ENCODE results near the gene OVOL2. TPM values are rescaled to one million over a fixed set of nuclear protein-coding genes. Genes with fewer than 3 reads are reported as not detected.

The OVOL2 gene
- total and polyA plus RNA-seq, 2 of the 8 experiments (the other 6 are each of a cell fraction or from before 2014, with no cell fraction given) = 11.0 to 11.4 TPM

- no peaks in the 10 kb centered on the region for H3K79me1 ChIP-seq (ENCODE audit: low read depth, low read length)
- no peak overlapping the region for H3K4me3 ChIP-seq (ENCODE audit: extremely low read depth in 1 of 4, insufficient read depth in 2 of 4, low read depth in 3 of 4, low read length in 4 of 4)
- no peaks in the 10 kb centered on the region; a peak in 2 of 8 replicates for H3K36me3 ChIP-seq (ENCODE audit: control insufficient read depth in 2 of 4, insufficient read depth in 4 of 4, low read length in 3 of 4)
- TF ChIP-seq HDAC2 (IDR thresholded peaks at IDR 0.05; ENCODE audit: borderline replicate concordance in 1 of 2, low read depth in 2 of 2, low read length in 2 of 2) (no peak), EZH2 (IDR thresholded peaks at IDR 0.05; ENCODE audit: low read depth, low read length, severe bottlenecking) (no peak), EP300 (IDR thresholded peaks at IDR 0.05; ENCODE audit: borderline replicate concordance in 1 of 2, low read depth in 2 of 2, low read length in 2 of 2) (no peak), KDM1A (IDR thresholded peaks at IDR 0.05; ENCODE audit: borderline replicate concordance, low read length) (no peak), TEAD4 (IDR thresholded peaks at IDR 0.05; ENCODE audit: low read depth, low read length) (no peak), POLR2A (IDR thresholded peaks at IDR 0.05; ENCODE audit: control extremely low read depth in 1 of 2, low read depth in 2 of 2, low read length in 2 of 2) (no peak), SP4 (IDR thresholded peaks at IDR 0.05; ENCODE audit: low read length) (no peak), CTBP2 (IDR thresholded peaks at IDR 0.05; ENCODE audit: borderline replicate concordance, insufficient read depth, insufficient read length, low read length) (no peak), SP2 (IDR thresholded peaks at IDR 0.05; ENCODE audit: low read length) (no peak), FOSL1 (IDR thresholded peaks at IDR 0.05; ENCODE audit: insufficient read depth, low read depth, low read length) (no peak), BRCA1 (IDR thresholded peaks at IDR 0.05; ENCODE audit: low read depth, low read length) (no peak)
- no peaks in the 10 kb centered on the region for H3K9me3 ChIP-seq (ENCODE audit: insufficient read depth in 2 of 2, low read depth in 1 of 2, low read length in 1 of 2)
- no peak overlapping the region for H3K18ac ChIP-seq (ENCODE audit: extremely low read depth, low read length)
- no peaks in the 10 kb centered on the region for H3K27me3 ChIP-seq (replicated peaks in 1 of 4; ENCODE audit: control insufficient read depth in 3 of 4, extremely low read depth in 1 of 4, insufficient read depth in 3 of 4, low read length in 3 of 4)
- H3K14ac ChIP-seq (ENCODE audit: insufficient read length) = no peak overlapping the region
- H2BK15ac ChIP-seq (ENCODE audit: low read length) = no peak overlapping the region
- no peak overlapping the region for H3K4me2 ChIP-seq (ENCODE audit: insufficient read depth in 1 of 2, low read depth in 2 of 2, low read length in 2 of 2)
- no peak overlapping the region for H2BK20ac ChIP-seq (ENCODE audit: low read length)
- no peaks in the 10 kb centered on the region for H4K20me1 ChIP-seq (replicated peaks in 1 of 2; ENCODE audit: control insufficient read depth in 1 of 2, insufficient read depth in 2 of 2, low read length in 2 of 2)
- no peak overlapping the region for H3K9ac ChIP-seq (replicated peaks in 1 of 4; ENCODE audit: extremely low read depth in 1 of 4, low read depth in 3 of 4, low read length in 3 of 4)
- H3K4me1 ChIP-seq (replicated peaks in 1 of 4; ENCODE audit: control insufficient read depth in 3 of 4, insufficient read depth in 4 of 4, low read length in 3 of 4) = no peaks in the 10 kb centered on the region
- DNase-seq (ENCODE audit: low read depth in 1 of 2, low spot score in 2 of 2) (no peak), FAIRE-seq (no peak)
- no peak overlapping the region for H2AK5ac ChIP-seq (ENCODE audit: low read depth, low read length)
- H2BK5ac ChIP-seq (ENCODE audit: low read depth, low read length) = no peak overlapping the region
- no peaks in the 10 kb centered on the region for H3K79me2 ChIP-seq (ENCODE audit: control insufficient read depth in 1 of 2, insufficient read depth in 2 of 2, low read length in 2 of 2)
- H3K23ac ChIP-seq (ENCODE audit: insufficient read length) = no peak overlapping the region
- H3K27ac ChIP-seq (ENCODE audit: low read depth, low read length) = no peak overlapping the region
- 90% methylated on average over 2 of the region's 2 CpGs; no CpG with 5 or more reads in 1 of the 2 experiments for WGBS, 2 experiments (ENCODE audit: extremely low coverage in 1 of 2, insufficient coverage in 1 of 2, insufficient read length in 1 of 2, insufficient replicate concordance in 2 of 2, low coverage in 1 of 2, low lambda C conversion rate in 2 of 2, missing lambda C conversion rate in 1 of 2)
- no peak overlapping the region for H2BK120ac ChIP-seq (replicated peaks; ENCODE audit: low read depth, low read length)
- POLR2A ChIA-PET (ENCODE audit: partially characterized antibody) = interaction anchor here (0.6 to 0.8 kb wide), 2 partner anchors 27 to 45 kb away, joined by 3 to 4 read pairs; no protein-coding TSS in a partner anchor
- H3K56ac ChIP-seq (replicated peaks; ENCODE audit: insufficient read length, low read depth, low read length) = no peak overlapping the region
- CTCF ChIA-PET (ENCODE audit: partially characterized antibody) = interaction anchor here (0.7 to 1.0 kb wide), 2 partner anchors 13 to 146 kb away, joined by 3 read pairs; no protein-coding TSS in a partner anchor
- H4K5ac ChIP-seq (ENCODE audit: insufficient read length, low read depth, low read length) = no peak overlapping the region
- no peak overlapping the region for H4K91ac ChIP-seq (replicated peaks; ENCODE audit: insufficient read length, low read length)
- H4K8ac ChIP-seq (ENCODE audit: extremely low read depth, insufficient read depth, low read length) = no peak overlapping the region
- H2AFZ ChIP-seq (ENCODE audit: low read length) = no peak overlapping the region
- H2BK12ac ChIP-seq (ENCODE audit: low read depth, low read length) = no peak overlapping the region
- no peaks in the 10 kb centered on the region for H3K23me2 ChIP-seq (ENCODE audit: low read depth, low read length)
- H3K4ac ChIP-seq (replicated peaks; ENCODE audit: insufficient read length, low read depth, low read length) = no peak overlapping the region
These were observed 44.8 kb downstream of the OVOL2 start for GRCh38 chr20:18012901-18013300.
